HepG2 (cell line): ENCODE data around the gene PDE3B. TPM values are rescaled to one million over a fixed set of nuclear protein-coding genes. Genes with fewer than 3 reads are reported as not detected.
A peak's percentile ranks its signal among the peaks of the same experiment; 100 is the strongest.

Experiments used
- FOXA3 ChIP-seq: IDR thresholded peaks from 2 replicates; pipeline ENCODE4 v1.6.1; 2016; ENCODE audit warnings: missing genetic modification reagents, missing compliant biosample characterization
- GATA4 ChIP-seq: sonication (generic); IDR thresholded peaks from 2 replicates; pipeline ENCODE4 v1.6.1; 2016; ENCODE audit warnings: antibody characterized with exemption, low read depth, borderline replicate concordance
- HDAC6 ChIP-seq: fragments of 200-600 bp; sonication (generic); IDR thresholded peaks from 2 replicates; pipeline ENCODE4 v1.7.0; 2017; ENCODE audit warnings: mild to moderate bottlenecking, antibody characterized with exemption, low read length, low read depth
- HOXA3 ChIP-seq: sonication (generic); formaldehyde crosslinking; IDR thresholded peaks from 2 replicates; pipeline ENCODE4 v1.5.0; 2020; ENCODE audit warnings: missing genetic modification reagents
- HOXD1 ChIP-seq: sonication (generic); formaldehyde crosslinking; IDR thresholded peaks from 2 replicates; pipeline ENCODE4 v1.5.0; 2020; ENCODE audit warnings: missing genetic modification reagents
- KDM3A ChIP-seq: IDR thresholded peaks from 2 replicates; pipeline ENCODE4 v1.6.1; 2018; ENCODE audit warnings: low read depth, missing compliant biosample characterization
- KLF12 ChIP-seq: sonication (generic); formaldehyde crosslinking; IDR thresholded peaks from 2 replicates; pipeline ENCODE4 v1.4.0; 2020; ENCODE audit warnings: missing genetic modification reagents, borderline replicate concordance
- MED13 ChIP-seq: sonication (generic); formaldehyde crosslinking; IDR thresholded peaks from 2 replicates; pipeline ENCODE4 v1.5.0; 2020; ENCODE audit warnings: missing genetic modification reagents
- MYC ChIP-seq: sonication (generic); formaldehyde crosslinking; IDR thresholded peaks from 2 replicates; pipeline ENCODE4 v1.9.0; 2021; ENCODE audit warnings: missing genetic modification reagents, borderline replicate concordance
- NFIB ChIP-seq: sonication (generic); formaldehyde crosslinking; IDR thresholded peaks from 2 replicates; pipeline ENCODE4 v1.9.0; 2021; ENCODE audit warnings: missing genetic modification reagents, mild to moderate bottlenecking, borderline replicate concordance
- PCBP1 ChIP-seq: fragments of 200-400 bp; formaldehyde crosslinking; IDR thresholded peaks from 2 replicates; pipeline ENCODE4 v1.6.1; 2017; ENCODE audit warnings: mild to moderate bottlenecking, low read depth, low read length, borderline replicate concordance
- PPARG ChIP-seq: conservative IDR thresholded peaks from 2 replicates; pipeline ENCODE4 v1.6.1; 2016; ENCODE audit warnings: missing biosample characterization, missing genetic modification reagents
- PRMT3 ChIP-seq: sonication (generic); formaldehyde crosslinking; IDR thresholded peaks from 2 replicates; pipeline ENCODE4 v1.8.1; 2022; ENCODE audit warnings: low read depth, mild to moderate bottlenecking, moderate library complexity, missing genetic modification reagents, borderline replicate concordance
- RFXAP ChIP-seq: sonication (generic); formaldehyde crosslinking; IDR thresholded peaks from 2 replicates; pipeline ENCODE4 v1.4.0; 2020; ENCODE audit warnings: missing genetic modification reagents, borderline replicate concordance
- SIN3A ChIP-seq: IDR thresholded peaks from 2 replicates; pipeline ENCODE4 v1.6.1; 2011; ENCODE audit warnings: low read depth, mild to moderate bottlenecking, control low read depth, low read length, borderline replicate concordance
- SIN3B ChIP-seq: fragments of 150-350 bp; IDR thresholded peaks from 2 replicates; pipeline ENCODE4 v1.6.1; 2014; ENCODE audit warnings: low read length
- SOX5 ChIP-seq: IDR thresholded peaks from 2 replicates; pipeline ENCODE4 v1.6.1; 2016; ENCODE audit warnings: borderline replicate concordance
- TCF12 ChIP-seq, 2 experiments: fragments of 450-650 bp in 1 of 2; sonication (generic) in 1 of 2; formaldehyde crosslinking in 1 of 2; IDR thresholded peaks; 2 replicates each; pipeline versions ENCODE4 v1.6.1 to v1.8.0; 2017 to 2022; ENCODE audit warnings: antibody characterized with exemption in 1 of 2, mild to moderate bottlenecking in 1 of 2, missing genetic modification reagents in 1 of 2, moderate library complexity in 1 of 2
- ZFP82 ChIP-seq: sonication (generic); formaldehyde crosslinking; IDR thresholded peaks from 2 replicates; pipeline ENCODE4 v1.5.1; 2020; ENCODE audit warnings: mild to moderate bottlenecking, missing genetic modification reagents, borderline replicate concordance
- ZNF207 ChIP-seq: fragments of 450-650 bp; IDR thresholded peaks from 2 replicates; pipeline ENCODE4 v1.6.1; 2016; ENCODE audit warnings: antibody characterized with exemption, borderline replicate concordance
- ZNF326 ChIP-seq: sonication (generic); formaldehyde crosslinking; IDR thresholded peaks from 2 replicates; pipeline ENCODE4 v1.4.0; 2020; ENCODE audit warnings: missing genetic modification reagents, borderline replicate concordance
- ZNF451 ChIP-seq: sonication (generic); formaldehyde crosslinking; IDR thresholded peaks from 2 replicates; pipeline ENCODE4 v1.5.0; 2020; ENCODE audit warnings: mild to moderate bottlenecking, missing genetic modification reagents
- ZNF615 ChIP-seq: sonication (generic); formaldehyde crosslinking; IDR thresholded peaks from 2 replicates; pipeline ENCODE4 v1.5.0; 2020; ENCODE audit warnings: mild to moderate bottlenecking, missing genetic modification reagents, borderline replicate concordance
- ZNF616 ChIP-seq: sonication (generic); formaldehyde crosslinking; IDR thresholded peaks from 2 replicates; pipeline ENCODE4 v1.5.0; 2020; ENCODE audit warnings: low read depth, mild to moderate bottlenecking, missing genetic modification reagents
- ZNF644 ChIP-seq: IDR thresholded peaks from 2 replicates; pipeline ENCODE4 v1.6.1; 2016; ENCODE audit warnings: low read depth
- polyA plus RNA-seq, 8 experiments: library from polyadenylated mRNA; depleted of rRNA in 3 of 8; stranded (reverse) in 7 of 8; unstranded in 1 of 8; fragments of >200 nt; fragmentation: Illumina TruSeq in 4 of 8; extraction: Trizol in 4 of 8; gene quantifications; 2 replicates each; pipeline versions ENCODE4 v1.2.1 to v1.2.3, GENCODE V29; 2011 to 2016; ENCODE audit warnings: low read depth in 4 of 8, missing spikeins in 1 of 8, mixed read lengths in 1 of 8; ENCODE audit not compliant: insufficient read depth in 1 of 8
- total RNA-seq, 5 experiments: library from RNA; depleted of rRNA; stranded (reverse); fragments of >200 nt; fragmentation: Illumina TruSeq; extraction: Trizol; gene quantifications; 2 replicates each; pipeline ENCODE4 v1.2.3, GENCODE V29; 2016; ENCODE audit warnings: low read depth in 1 of 5
- TF ChIP-seq, protein P1 (sequence below): sonication (generic); formaldehyde crosslinking; IDR thresholded peaks from 2 replicates; pipeline ENCODE4 v1.8.0; 2022; ENCODE audit warnings: missing genetic modification reagents, mild to moderate bottlenecking, moderate library complexity, borderline replicate concordance
- TF ChIP-seq, protein P2 (sequence below): conservative IDR thresholded peaks from 2 replicates; pipeline ENCODE4 v1.6.1; 2018; ENCODE audit warnings: missing genetic modification reagents

Gene PDE3B
- total and polyA plus RNA-seq, 2 of the 13 experiments (the other 11 are each of a cell fraction or from before 2014, with no cell fraction given), result 14.1 to 26.5 TPM

DNA sequence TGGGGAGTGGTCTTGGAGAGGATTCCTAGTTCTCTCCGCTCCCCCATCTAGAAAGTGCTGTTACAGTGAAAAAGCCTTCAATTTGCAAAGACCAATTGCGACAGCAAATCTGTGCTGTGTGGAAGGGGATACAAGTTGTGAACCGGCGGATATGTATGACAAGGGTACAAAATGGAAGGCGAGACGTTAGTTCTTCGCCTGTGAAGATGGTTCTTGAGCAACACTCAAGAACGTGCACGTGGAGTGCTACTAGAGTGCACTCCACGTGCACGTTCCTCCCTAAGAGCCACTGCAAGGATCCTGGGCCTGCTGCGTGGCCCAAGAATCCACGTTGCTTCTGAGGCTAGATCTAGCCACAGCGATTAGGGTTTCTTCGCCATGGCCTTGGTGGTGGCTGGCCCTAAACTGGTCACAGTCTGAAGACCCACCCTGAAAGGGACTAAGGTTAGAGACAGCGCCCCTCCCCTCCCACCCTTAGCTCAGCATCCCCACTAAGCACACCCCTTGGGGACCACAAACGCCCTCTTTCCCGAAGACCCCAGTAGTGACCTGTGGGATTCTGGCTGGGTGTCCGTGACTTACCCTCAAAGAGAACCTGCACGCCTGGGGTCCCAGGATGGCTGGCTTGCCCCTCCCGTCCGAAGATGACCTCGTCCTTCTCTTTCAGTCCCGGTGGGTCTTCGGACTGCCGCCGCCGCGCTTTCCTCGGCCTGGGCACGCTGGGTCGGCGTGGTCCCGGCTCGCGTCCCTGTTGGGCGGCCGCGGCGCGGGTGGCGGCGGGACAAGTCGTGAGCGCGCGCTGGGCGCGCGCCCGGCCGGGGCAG is 519 bp upstream of the PDE3B start (continued):
- TF ChIP-seq MYC (CRISPR knock-in tag) (peak; percentile 49; the same call in 1 of the 2 replicates), PRMT3 (0 out of 2 replicates have a peak, but pooled peaks have one; percentile 10), ZNF207 (no peak), SIN3B (no peak), ZNF644 (CRISPR knock-in tag) (no peak), HDAC6 (no peak), RFXAP (CRISPR knock-in tag) (peak; percentile 49; the same call in 1 of the 2 replicates), ZNF451 (CRISPR knock-in tag) (peak; percentile 52; the same call in 1 of the 2 replicates), KLF12 (peak; percentile 59; the same call in 1 of the 2 replicates), ZNF615 (CRISPR knock-in tag) (no peak), GATA4 (no peak), FOXA3 (CRISPR knock-in tag) (no peak), KDM3A (no peak; the same call in 1 of the 2 replicates), ZNF616 (peak; percentile 94), SIN3A (no peak), PPARG (CRISPR knock-in tag) (no peak), PCBP1 (no peak), ZFP82 (CRISPR knock-in tag) (no peak), HOXD1 (CRISPR knock-in tag) (no peak), TCF12 (IDR thresholded peaks at IDR 0.05) (no peak), TCF12 (CRISPR knock-in tag; IDR thresholded peaks at IDR 0.05) (no peak), MED13 (peak; percentile 54; the same call in 1 of the 2 replicates), SOX5 (CRISPR knock-in tag) (peak; percentile 27; the same call in 1 of the 2 replicates), ZNF326 (no peak), HOXA3 (peak; percentile 29; the same call in 1 of the 2 replicates), NFIB (CRISPR knock-in tag) (peak; percentile 70; the same call in 1 of the 2 replicates)
- TF ChIP-seq, protein P1, sequence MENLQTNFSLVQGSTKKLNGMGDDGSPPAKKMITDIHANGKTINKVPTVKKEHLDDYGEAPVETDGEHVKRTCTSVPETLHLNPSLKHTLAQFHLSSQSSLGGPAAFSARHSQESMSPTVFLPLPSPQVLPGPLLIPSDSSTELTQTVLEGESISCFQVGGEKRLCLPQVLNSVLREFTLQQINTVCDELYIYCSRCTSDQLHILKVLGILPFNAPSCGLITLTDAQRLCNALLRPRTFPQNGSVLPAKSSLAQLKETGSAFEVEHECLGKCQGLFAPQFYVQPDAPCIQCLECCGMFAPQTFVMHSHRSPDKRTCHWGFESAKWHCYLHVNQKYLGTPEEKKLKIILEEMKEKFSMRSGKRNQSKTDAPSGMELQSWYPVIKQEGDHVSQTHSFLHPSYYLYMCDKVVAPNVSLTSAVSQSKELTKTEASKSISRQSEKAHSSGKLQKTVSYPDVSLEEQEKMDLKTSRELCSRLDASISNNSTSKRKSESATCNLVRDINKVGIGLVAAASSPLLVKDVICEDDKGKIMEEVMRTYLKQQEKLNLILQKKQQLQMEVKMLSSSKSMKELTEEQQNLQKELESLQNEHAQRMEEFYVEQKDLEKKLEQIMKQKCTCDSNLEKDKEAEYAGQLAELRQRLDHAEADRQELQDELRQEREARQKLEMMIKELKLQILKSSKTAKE, result peak; percentile 46; the same call in 1 of the 2 replicates
- TF ChIP-seq, protein P2, sequence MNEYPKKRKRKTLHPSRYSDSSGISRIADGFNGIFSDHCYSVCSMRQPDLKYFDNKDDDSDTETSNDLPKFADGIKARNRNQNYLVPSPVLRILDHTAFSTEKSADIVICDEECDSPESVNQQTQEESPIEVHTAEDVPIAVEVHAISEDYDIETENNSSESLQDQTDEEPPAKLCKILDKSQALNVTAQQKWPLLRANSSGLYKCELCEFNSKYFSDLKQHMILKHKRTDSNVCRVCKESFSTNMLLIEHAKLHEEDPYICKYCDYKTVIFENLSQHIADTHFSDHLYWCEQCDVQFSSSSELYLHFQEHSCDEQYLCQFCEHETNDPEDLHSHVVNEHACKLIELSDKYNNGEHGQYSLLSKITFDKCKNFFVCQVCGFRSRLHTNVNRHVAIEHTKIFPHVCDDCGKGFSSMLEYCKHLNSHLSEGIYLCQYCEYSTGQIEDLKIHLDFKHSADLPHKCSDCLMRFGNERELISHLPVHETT, result peak; percentile 71; the same call in 1 of the 2 replicates
